ENCODE measurements around the gene PLEKHD1.
"Not testable (repeated sequence)": the region's sequence is repeated elsewhere in the genome, so short reads cannot be mapped to it uniquely, and the experiment has no call there.

Gene PLEKHD1

GRCh38 chr14:69481815-69482568, 2.5 kb upstream of the PLEKHD1 start:
- DNase-seq (ENCODE audit: low read depth, low spot score): no peak

GRCh38 chr14:69483765-69484443, 624 bp upstream of the PLEKHD1 start:
- DNase-seq (ENCODE audit: low read depth, low spot score): no peak

GRCh38 chr14:69485315-69485660, 760 bp downstream of the PLEKHD1 start:
- no peak for DNase-seq (ENCODE audit: low read depth, low spot score)

GRCh38 chr14:69485701-69486100, 1.2 kb downstream of the PLEKHD1 start:
- DNase-seq (ENCODE audit: low read depth, low spot score): no peak

GRCh38 chr14:69487226-69487625, 2.7 kb downstream of the PLEKHD1 start:
- DNase-seq (ENCODE audit: low read depth, low spot score): no peak

- DNase-seq (ENCODE audit: low read depth, low spot score): no peak
Measured at GRCh38 chr14:69487771-69488170, 3.2 kb downstream of the PLEKHD1 start.

- no peak for DNase-seq (ENCODE audit: low read depth, low spot score)
Measured at GRCh38 chr14:69489495-69489894, 5.0 kb downstream of the PLEKHD1 start.

- no peak for DNase-seq (ENCODE audit: low read depth, low spot score)
Measured at GRCh38 chr14:69490219-69490918, 5.8 kb downstream of the PLEKHD1 start.

- DNase-seq (ENCODE audit: low read depth, low spot score): no peak
Measured at GRCh38 chr14:69491193-69491592, 6.7 kb downstream of the PLEKHD1 start.

- no peak for DNase-seq (ENCODE audit: low read depth, low spot score)
Measured at GRCh38 chr14:69493038-69493437, 8.5 kb downstream of the PLEKHD1 start.

- DNase-seq (ENCODE audit: low read depth, low spot score): no peak
Measured at GRCh38 chr14:69493791-69494190, 9.3 kb downstream of the PLEKHD1 start.

- DNase-seq (ENCODE audit: low read depth, low spot score): no peak
Measured at GRCh38 chr14:69495341-69495921, 10.9 kb downstream of the PLEKHD1 start.

GRCh38 chr14:69497866-69498265, 13.3 kb downstream of the PLEKHD1 start:
- not testable (repeated sequence) for DNase-seq (ENCODE audit: low read depth, low spot score)

GRCh38 chr14:69498286-69498685, 13.8 kb downstream of the PLEKHD1 start:
- not testable (repeated sequence) for DNase-seq (ENCODE audit: low read depth, low spot score)

- no peak for DNase-seq (ENCODE audit: low read depth, low spot score)
Measured at GRCh38 chr14:69499436-69499835, 14.9 kb downstream of the PLEKHD1 start.

GRCh38 chr14:69500096-69500495, 15.6 kb downstream of the PLEKHD1 start:
- no peak for DNase-seq (ENCODE audit: low read depth, low spot score)

- no peak for DNase-seq (ENCODE audit: low read depth, low spot score)
Measured at GRCh38 chr14:69500736-69501135, 16.2 kb downstream of the PLEKHD1 start.

GRCh38 chr14:69501423-69501838, 16.9 kb downstream of the PLEKHD1 start:
- DNase-seq (ENCODE audit: low read depth, low spot score): no peak

- no peak for DNase-seq (ENCODE audit: low read depth, low spot score)
Measured at GRCh38 chr14:69504775-69505174, 20.2 kb downstream of the PLEKHD1 start.

GRCh38 chr14:69505338-69506240, 21.1 kb downstream of the PLEKHD1 start:
- DNase-seq (ENCODE audit: low read depth, low spot score): no peak

GRCh38 chr14:69506241-69506595, 21.7 kb downstream of the PLEKHD1 start:
- no peak for DNase-seq (ENCODE audit: low read depth, low spot score)
